ENCODE data around the gene STX12. TPM values are rescaled to one million over a fixed set of nuclear protein-coding genes. Genes with fewer than 3 reads are reported as not detected.

Gene STX12
- total RNA-seq, 3 donors from 2014 or later (not counting 1 experiment from before 2014, with no cell fraction given): 29.6 to 36.2 (median 32.3) TPM

GRCh38 chr1:27809883-27810282 lies 36.9 kb downstream of the STX12 start:
- no peak overlapping the region for H3K4me3 Mint-ChIP-seq
- H3K36me3 ChIP-seq (ENCODE audit: control insufficient read depth, insufficient read depth, low read length): peaks cover 41% of the 10 kb centered on the region
- H3K27me3 Mint-ChIP-seq (ENCODE audit: low read depth in 2 of 2): no peaks in the 10 kb centered on the region
- no peaks in the 10 kb centered on the region for H3K36me3 Mint-ChIP-seq
- ATAC-seq (no peak), DNase-seq (no peak)
- peaks cover 0 to 1% of the 10 kb centered on the region in 2 donors for H3K4me1 Mint-ChIP-seq
- WGBS (ENCODE audit: insufficient coverage): no CpG with 5 or more reads among the region's 1 CpG
- intact Hi-C loops (cut with micrococcal nuclease): no loop called here
- H3K27ac ChIP-seq (ENCODE audit: low read length): no peak overlapping the region
- H3K9me3 Mint-ChIP-seq: no peaks in the 10 kb centered on the region
- no peaks in the 10 kb centered on the region for H3K9me3 ChIP-seq (ENCODE audit: control insufficient read depth, insufficient read depth, low read length)
- no peak overlapping the region for H3K4me3 ChIP-seq (ENCODE audit: low read length)
- no peak for TF ChIP-seq CTCF (IDR thresholded peaks at IDR 0.05)
- H3K4me1 ChIP-seq (ENCODE audit: control insufficient read depth, insufficient read depth, low read length): no peaks in the 10 kb centered on the region
- no peak overlapping the region for H3K27ac Mint-ChIP-seq
- no peaks in the 10 kb centered on the region for H3K27me3 ChIP-seq (ENCODE audit: control insufficient read depth, insufficient read depth, low read length)

- no peak for DNase-seq
- H3K36me3 ChIP-seq (ENCODE audit: control insufficient read depth, insufficient read depth, low read length): peaks cover 33% of the 10 kb centered on the region
- intact Hi-C loops (cut with micrococcal nuclease): no loop called here
- Mint-ChIP-seq H3K27me3 (ENCODE audit: low read depth in 2 of 2) (no peaks in the 10 kb centered on the region), H3K36me3 (no peaks in the 10 kb centered on the region), H3K9me3 (no peaks in the 10 kb centered on the region), H3K4me3 (no peak overlapping the region), H3K27ac (no peak overlapping the region), H3K4me1 (no peaks in the 10 kb centered on the region)
- H3K9me3 ChIP-seq (ENCODE audit: control insufficient read depth, insufficient read depth, low read length): no peaks in the 10 kb centered on the region
- H3K27me3 ChIP-seq (ENCODE audit: control insufficient read depth, insufficient read depth, low read length): no peaks in the 10 kb centered on the region
- H3K27ac ChIP-seq (ENCODE audit: low read length): no peak overlapping the region
- no peak for ATAC-seq
- no peak for TF ChIP-seq CTCF (IDR thresholded peaks at IDR 0.05)
- H3K4me3 ChIP-seq (ENCODE audit: low read length): no peak overlapping the region
- 90% methylated on average over 6 of the region's 6 CpGs for WGBS (ENCODE audit: insufficient coverage)
- no peaks in the 10 kb centered on the region for H3K4me1 ChIP-seq (ENCODE audit: control insufficient read depth, insufficient read depth, low read length)
Observed at GRCh38 chr1:27811741-27812500, 38.9 kb downstream of the STX12 start.

- 100% methylated on average over 2 of the region's 2 CpGs for whole genome bisulfite sequencing (ENCODE audit: insufficient coverage)
- Mint-ChIP-seq H3K4me1 (no peaks in the 10 kb centered on the region), H3K4me3 (no peak overlapping the region), H3K9me3 (no peaks in the 10 kb centered on the region), H3K27ac (peak overlapping the region in 1 of 2 donors; percentile 26), H3K36me3 (peaks cover 11% of the 10 kb centered on the region), H3K27me3 (ENCODE audit: low read depth in 2 of 2) (no peaks in the 10 kb centered on the region)
- H3K9me3 ChIP-seq (ENCODE audit: control insufficient read depth, insufficient read depth, low read length): no peaks in the 10 kb centered on the region
- no peak overlapping the region for H3K4me3 ChIP-seq (ENCODE audit: low read length)
- no peaks in the 10 kb centered on the region for H3K4me1 ChIP-seq (ENCODE audit: control insufficient read depth, insufficient read depth, low read length)
- no peak for DNase-seq
- no peak overlapping the region for H3K27ac ChIP-seq (ENCODE audit: low read length)
- peaks cover 47% of the 10 kb centered on the region for H3K36me3 ChIP-seq (ENCODE audit: control insufficient read depth, insufficient read depth, low read length)
- no peak for ATAC-seq
- intact Hi-C loops (cut with micrococcal nuclease): no loop called here
- H3K27me3 ChIP-seq (ENCODE audit: control insufficient read depth, insufficient read depth, low read length): no peaks in the 10 kb centered on the region
- no peak for TF ChIP-seq CTCF (IDR thresholded peaks at IDR 0.05)
Observed at GRCh38 chr1:27816921-27817630, 44.1 kb downstream of the STX12 start.
